GM23338 (cell line): ENCODE data around the gene CCDC12. TPM values are rescaled to one million over a fixed set of nuclear protein-coding genes. Genes with fewer than 3 reads are reported as not detected.

ENCODE experiments used
- ATAC-seq: fragments of 200-7000 bp; cut with Tn5 transposase; 3 replicates; pipeline ENCODE4 v1.9.1; 2020
- DNase-seq: peaks from one replicate; pipeline ENCODE4 v3.0.0-alpha.2; 2015; ENCODE audit warnings: low spot score
- H2AFZ ChIP-seq: fragments of 200-600 bp; sonication (generic); 2 replicates; pipeline ENCODE4 v1.8.0; 2016; ENCODE audit warnings: antibody characterized with exemption, mild to moderate bottlenecking, moderate library complexity
- H3F3A ChIP-seq: fragments of 200-600 bp; sonication (generic); replicated peaks from 2 replicates; pipeline ENCODE4 v1.8.0; 2017; ENCODE audit warnings: antibody characterized with exemption, mixed run types, low read depth
- H3K27ac ChIP-seq: fragments of 200-600 bp; sonication (generic); 2 replicates; pipeline ENCODE4 v1.6.1; 2016; ENCODE audit warnings: low read depth
- H3K27me3 ChIP-seq: fragments of 200-600 bp; sonication (generic); 2 replicates; pipeline ENCODE4 v1.8.0; 2016; ENCODE audit warnings: mild to moderate bottlenecking, mixed run types, moderate library complexity; ENCODE audit not compliant: insufficient read depth
- H3K36me3 ChIP-seq: fragments of 200-600 bp; sonication (generic); 2 replicates; pipeline ENCODE4 v1.8.0; 2016; ENCODE audit warnings: mild to moderate bottlenecking; ENCODE audit not compliant: insufficient read depth
- H3K4me1 ChIP-seq: fragments of 200-600 bp; sonication (generic); 2 replicates; pipeline ENCODE4 v1.8.0; 2016; ENCODE audit warnings: mild to moderate bottlenecking, moderate library complexity; ENCODE audit not compliant: insufficient read depth
- H3K4me2 ChIP-seq: fragments of 200-600 bp; sonication (generic); 2 replicates; pipeline ENCODE4 v1.7.1; 2017; ENCODE audit warnings: mixed run types
- H3K4me3 ChIP-seq: fragments of 200-600 bp; sonication (generic); 2 replicates; pipeline ENCODE4 v1.6.1; 2016; ENCODE audit warnings: mixed run types
- H3K79me2 ChIP-seq: fragments of 200-600 bp; sonication (generic); replicated peaks from 2 replicates; pipeline ENCODE4 v1.8.0; 2017; ENCODE audit warnings: mild to moderate bottlenecking; ENCODE audit not compliant: insufficient read depth
- H3K9me2 ChIP-seq: fragments of 200-600 bp; sonication (generic); 2 replicates; pipeline ENCODE4 v1.8.0; 2017; ENCODE audit not compliant: insufficient read depth
- H4K20me1 ChIP-seq: fragments of 200-600 bp; sonication (generic); replicated peaks from 2 replicates; pipeline ENCODE4 v1.8.0; 2017; ENCODE audit warnings: mild to moderate bottlenecking; ENCODE audit not compliant: insufficient read depth
- H3K27ac Mint-ChIP-seq: 2 replicates; pipeline ENCODE4 v1.8.0; 2020; ENCODE audit warnings: inconsistent platforms, mild to moderate bottlenecking, moderate library complexity, mixed read lengths
- H3K27me3 Mint-ChIP-seq: 3 replicates; pipeline ENCODE4 v1.8.0; 2022; ENCODE audit warnings: low read depth, mild to moderate bottlenecking, moderate library complexity, mixed read lengths, inconsistent platforms; ENCODE audit not compliant: insufficient read depth, poor library complexity
- H3K36me3 Mint-ChIP-seq: 3 replicates; pipeline ENCODE4 v1.8.0; 2021; ENCODE audit warnings: low read depth, mild to moderate bottlenecking, inconsistent platforms, moderate library complexity, mixed read lengths
- H3K4me1 Mint-ChIP-seq: 3 replicates; pipeline ENCODE4 v1.8.0; 2020; ENCODE audit warnings: mild to moderate bottlenecking, inconsistent platforms, mixed read lengths
- H3K4me3 Mint-ChIP-seq: 3 replicates; pipeline ENCODE4 v1.8.0; 2021; ENCODE audit warnings: moderate library complexity, mild to moderate bottlenecking, inconsistent platforms, mixed read lengths
- H3K9me3 Mint-ChIP-seq: 3 replicates; pipeline ENCODE4 v1.8.0; 2020; ENCODE audit warnings: moderate library complexity, mild to moderate bottlenecking, inconsistent platforms, mixed read lengths
- CREB1 ChIP-seq: fragments of 250-450 bp; sonication (Bioruptor Pico); IDR thresholded peaks from 2 replicates; pipeline ENCODE4 v1.5.0; 2020; ENCODE audit warnings: low read depth, mild to moderate bottlenecking, moderate library complexity
- CTCF ChIP-seq, 2 experiments: fragments of 200-600 bp in 1 of 2; sonication (generic) in 1 of 2; conservative IDR thresholded peaks; 2 replicates each; pipeline versions ENCODE4 v1.5.1 to v1.6.1; 2016 to 2017; ENCODE audit warnings: antibody characterized with exemption in 2 of 2, low read depth in 2 of 2, mild to moderate bottlenecking in 2 of 2, moderate library complexity in 1 of 2
- ETS1 ChIP-seq: IDR thresholded peaks from 2 replicates; pipeline ENCODE4 v1.6.1; 2016; ENCODE audit warnings: antibody characterized with exemption
- EZH2 ChIP-seq: fragments of 200-600 bp; sonication (generic); IDR thresholded peaks from one replicate; pipeline ENCODE4 v1.8.0; 2017; ENCODE audit warnings: antibody characterized with exemption, mild to moderate bottlenecking, low read depth; ENCODE audit not compliant: unreplicated experiment
- EZH2phosphoT487 ChIP-seq: fragments of 200-600 bp; sonication (generic); IDR thresholded peaks from one replicate; pipeline ENCODE4 v1.8.1; 2018; ENCODE audit warnings: antibody characterized with exemption; ENCODE audit not compliant: unreplicated experiment
- JUNB ChIP-seq: IDR thresholded peaks from one replicate; pipeline ENCODE4 v1.6.1; 2016; ENCODE audit warnings: antibody characterized with exemption; ENCODE audit not compliant: unreplicated experiment
- NANOG ChIP-seq: IDR thresholded peaks from 2 replicates; pipeline ENCODE4 v1.6.1; 2016; ENCODE audit warnings: antibody characterized with exemption, borderline replicate concordance
- POLR2AphosphoS5 ChIP-seq: IDR thresholded peaks from 2 replicates; pipeline ENCODE4 v1.6.1; 2016; ENCODE audit warnings: antibody characterized with exemption, low read depth
- REST ChIP-seq: IDR thresholded peaks from one replicate; pipeline ENCODE4 v1.6.1; 2018; ENCODE audit warnings: antibody characterized with exemption; ENCODE audit not compliant: unreplicated experiment
- STAT1 ChIP-seq: IDR thresholded peaks from one replicate; pipeline ENCODE4 v1.6.1; 2016; ENCODE audit warnings: antibody characterized with exemption; ENCODE audit not compliant: unreplicated experiment
- ZNF114 ChIP-seq: fragments of 250-450 bp; sonication (Bioruptor Pico); IDR thresholded peaks from 2 replicates; pipeline ENCODE4 v1.5.0; 2020; ENCODE audit warnings: mild to moderate bottlenecking, moderate library complexity
- ZNF331 ChIP-seq: fragments of 250-450 bp; sonication (Bioruptor Pico); IDR thresholded peaks from 2 replicates; pipeline ENCODE4 v1.5.0; 2020; ENCODE audit warnings: low read depth, mild to moderate bottlenecking, moderate library complexity
- ZNF462 ChIP-seq: fragments of 250-450 bp; sonication (Bioruptor Pico); IDR thresholded peaks from 2 replicates; pipeline ENCODE4 v1.5.0; 2020; ENCODE audit warnings: mild to moderate bottlenecking, moderate library complexity
- polyA plus RNA-seq: library from polyadenylated mRNA; unstranded; fragments of >200 nt; fragmentation: Nextera tagmentation; extraction: Ambion mirVana; gene quantifications from 2 replicates; pipeline ENCODE4 v1.2.1, GENCODE V29; 2016
- total RNA-seq: library from RNA; depleted of rRNA; stranded (reverse); fragments of >200 nt; shearing (Covaris generic); gene quantifications from 2 replicates; pipeline ENCODE4 v1.2.3, GENCODE V29; 2014

Gene CCDC12
- total and polyA plus RNA-seq, 2 experiments from 2014 or later = 42.9 to 133 TPM

GRCh38 chr3:46904303-46905212, 72.0 kb downstream of the CCDC12 start:
- H3K9me3 Mint-ChIP-seq = no peaks in the 10 kb centered on the region
- no peak overlapping the region for H2AFZ ChIP-seq
- TF ChIP-seq POLR2AphosphoS5 = no peak
- no peak for TF ChIP-seq ETS1
- no peak for TF ChIP-seq REST
- no peak for TF ChIP-seq JUNB
- no peak for TF ChIP-seq CREB1 (CRISPR knock-in tag)
- no peak for TF ChIP-seq EZH2phosphoT487
- TF ChIP-seq STAT1 = no peak
- TF ChIP-seq EZH2 = no peak
- no peak for TF ChIP-seq ZNF331 (CRISPR knock-in tag)
- TF ChIP-seq NANOG = no peak
- no peak for TF ChIP-seq ZNF462 (CRISPR knock-in tag)
- TF ChIP-seq CTCF (conservative IDR thresholded peaks at IDR 0.05; ENCODE audit: low read depth in 2 of 2) = no peak
- no peak for TF ChIP-seq ZNF114 (CRISPR knock-in tag)
- no peaks in the 10 kb centered on the region for H3K79me2 ChIP-seq
- no peak overlapping the region for H3K4me3 Mint-ChIP-seq
- no peak overlapping the region for H3K4me2 ChIP-seq
- DNase-seq (no peak), ATAC-seq (no peak)
- H3K9me2 ChIP-seq = no peaks in the 10 kb centered on the region
- no peaks in the 10 kb centered on the region for H4K20me1 ChIP-seq
- no peaks in the 10 kb centered on the region for H3K4me1 ChIP-seq
- H3K4me3 ChIP-seq = no peak overlapping the region
- H3K27ac Mint-ChIP-seq = no peak overlapping the region
- H3F3A ChIP-seq = no peaks in the 10 kb centered on the region
- H3K4me1 Mint-ChIP-seq = peaks cover 2% of the 10 kb centered on the region; the same call in 1 of the 3 replicates
- no peaks in the 10 kb centered on the region for H3K27me3 ChIP-seq
- no peaks in the 10 kb centered on the region for H3K36me3 Mint-ChIP-seq
- H3K27me3 Mint-ChIP-seq = peaks cover 8% of the 10 kb centered on the region
- no peaks in the 10 kb centered on the region for H3K36me3 ChIP-seq
- no peak overlapping the region for H3K27ac ChIP-seq
